ENCODE measurements around the gene ACTA2.
A peak's percentile ranks its signal among the peaks of the same experiment; 100 is the strongest.
"Not testable (repeated sequence)": the region's sequence is repeated elsewhere in the genome, so short reads cannot be mapped to it uniquely, and the experiment has no call there.

The ACTA2 gene

DNA sequence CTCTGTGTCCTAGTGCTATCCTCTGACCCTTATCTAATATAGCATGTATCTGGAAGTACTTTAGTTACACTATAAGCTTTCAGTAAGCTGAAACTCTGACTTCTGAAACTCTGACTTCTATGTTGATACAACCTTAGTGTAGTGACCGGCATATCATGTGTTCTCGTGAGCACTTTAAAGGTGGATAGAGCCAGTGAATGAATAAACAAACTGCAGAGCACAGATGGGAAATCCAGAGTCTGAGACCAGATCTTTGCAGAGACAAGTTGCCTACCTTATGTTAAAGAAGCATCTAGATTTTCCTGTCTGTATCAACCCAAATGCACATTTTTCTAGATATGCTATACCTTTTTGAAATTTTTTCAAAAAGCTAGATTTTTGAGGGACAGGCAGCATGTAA is 3.5 kb downstream of the ACTA2 start:
- DNase-seq = no peak

DNA sequence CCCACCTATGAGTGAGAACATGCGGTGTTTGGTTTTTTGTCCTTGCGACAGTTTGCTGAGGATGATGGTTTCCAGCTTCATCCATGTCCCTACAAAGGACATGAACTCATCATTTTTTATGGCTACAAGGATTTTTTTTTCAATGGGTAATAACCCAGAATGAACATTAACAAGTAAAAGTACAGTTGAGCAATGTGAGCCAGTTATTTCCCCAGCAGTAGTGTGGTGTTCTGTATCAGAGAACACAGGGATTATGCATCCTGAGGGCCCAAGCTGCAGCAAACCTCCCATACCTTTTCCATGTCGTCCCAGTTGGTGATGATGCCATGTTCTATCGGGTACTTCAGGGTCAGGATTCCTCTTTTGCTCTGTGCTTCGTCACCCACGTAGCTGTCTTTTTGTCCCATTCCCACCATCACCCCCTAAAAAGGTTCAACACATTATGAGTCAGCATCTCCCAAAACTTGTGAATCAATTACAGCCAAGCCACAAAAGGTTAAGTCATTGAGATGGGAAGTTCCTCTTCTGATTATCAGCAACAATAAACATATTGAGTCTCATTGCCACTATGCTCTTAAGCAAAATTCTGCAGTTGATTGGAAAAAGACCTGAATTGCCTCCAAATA is 5.5 kb downstream of the ACTA2 start:
- DNase-seq = no peak

DNA sequence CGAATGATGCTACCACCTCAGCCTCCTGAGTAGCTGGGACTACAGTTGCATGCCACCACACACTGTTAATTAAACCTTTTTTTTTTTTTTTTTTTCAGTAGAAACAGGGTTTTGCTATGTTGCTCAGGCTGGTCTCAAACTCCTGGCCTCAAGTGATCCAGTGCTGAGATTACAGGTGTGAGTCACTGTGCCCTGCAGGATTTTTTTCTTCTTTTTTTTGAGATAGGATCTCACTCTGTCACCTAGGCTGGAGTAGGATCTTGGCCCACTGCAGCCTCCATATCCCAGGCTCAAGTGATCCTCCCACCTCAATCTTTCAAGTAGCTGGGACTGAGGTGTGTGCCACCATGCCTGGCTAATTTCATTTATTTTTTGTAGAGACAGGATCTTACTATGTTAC is 6.4 kb downstream of the ACTA2 start:
- no peak for DNase-seq

DNA sequence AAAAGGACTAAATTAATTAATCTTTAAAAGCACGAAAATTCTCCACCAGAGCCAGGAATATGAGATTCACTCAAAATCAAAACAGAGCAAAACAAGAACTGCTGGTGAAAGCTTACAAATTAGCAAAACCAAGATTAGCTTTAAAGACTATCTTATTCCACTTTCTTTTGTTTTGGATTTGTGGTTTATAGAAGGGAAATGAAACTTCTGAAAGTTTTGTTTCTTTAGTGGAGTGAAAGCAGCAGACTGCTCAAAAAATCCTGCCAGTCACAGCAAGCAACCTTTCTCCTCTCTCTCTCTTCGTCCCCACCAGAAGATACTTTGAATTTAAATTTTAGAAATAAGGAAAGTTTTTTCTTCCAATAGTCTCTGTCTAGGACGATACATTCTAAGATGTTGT is 7.8 kb downstream of the ACTA2 start:
- DNase-seq = no peak

DNA sequence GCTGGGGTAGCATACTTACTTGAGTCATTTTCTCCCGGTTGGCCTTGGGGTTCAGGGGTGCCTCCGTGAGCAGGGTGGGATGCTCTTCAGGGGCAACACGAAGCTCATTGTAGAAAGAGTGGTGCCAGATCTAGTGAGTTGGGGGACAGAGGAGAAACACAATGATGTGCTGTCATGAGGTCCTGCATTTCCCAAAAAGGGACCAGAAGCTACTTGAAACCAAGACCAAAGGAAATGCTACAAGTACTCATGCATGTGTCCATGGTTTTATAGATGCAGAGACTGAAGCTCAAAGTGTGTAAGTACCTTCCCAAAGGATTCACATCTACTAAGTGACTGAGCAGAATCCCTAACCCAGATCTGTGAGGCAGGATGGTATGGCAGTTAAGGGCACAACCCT is 8.8 kb downstream of the ACTA2 start:
- no peak for DNase-seq

DNA sequence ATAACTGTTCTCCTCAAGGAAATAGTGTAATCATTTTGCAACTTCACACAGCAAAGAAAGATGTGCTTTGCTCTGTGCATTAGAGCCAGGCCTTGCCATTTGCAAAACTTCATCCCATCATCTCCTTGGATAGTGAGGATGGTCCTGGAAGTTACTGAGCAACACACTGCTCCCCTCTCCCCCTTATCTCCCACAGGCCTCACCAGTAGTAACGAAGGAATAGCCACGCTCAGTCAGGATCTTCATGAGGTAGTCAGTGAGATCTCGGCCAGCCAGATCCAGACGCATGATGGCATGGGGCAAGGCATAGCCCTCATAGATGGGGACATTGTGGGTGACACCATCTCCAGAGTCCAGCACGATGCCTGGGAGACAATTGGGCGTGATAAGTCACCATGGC is 11.5 kb downstream of the ACTA2 start:
- no peak for DNase-seq

DNA sequence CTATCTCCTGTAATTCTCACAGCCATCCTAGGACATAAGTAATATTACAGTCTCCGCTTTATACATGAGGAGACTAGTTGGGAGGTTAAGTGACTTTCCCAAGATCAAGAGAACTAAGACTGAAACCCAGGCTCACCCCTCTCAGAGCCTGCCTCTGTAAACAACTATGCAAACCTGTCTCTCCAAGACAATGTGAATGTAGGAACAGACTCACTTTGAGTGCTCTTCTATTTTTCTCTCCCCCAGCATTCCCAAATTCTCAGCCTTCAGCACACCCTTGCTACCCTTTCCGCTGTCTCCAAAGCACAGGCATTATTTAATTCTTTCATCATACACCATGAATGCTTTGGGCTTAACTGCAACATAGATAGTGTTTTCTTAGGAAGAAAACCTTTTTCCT is 13.6 kb downstream of the ACTA2 start:
- no peak for DNase-seq

DNA sequence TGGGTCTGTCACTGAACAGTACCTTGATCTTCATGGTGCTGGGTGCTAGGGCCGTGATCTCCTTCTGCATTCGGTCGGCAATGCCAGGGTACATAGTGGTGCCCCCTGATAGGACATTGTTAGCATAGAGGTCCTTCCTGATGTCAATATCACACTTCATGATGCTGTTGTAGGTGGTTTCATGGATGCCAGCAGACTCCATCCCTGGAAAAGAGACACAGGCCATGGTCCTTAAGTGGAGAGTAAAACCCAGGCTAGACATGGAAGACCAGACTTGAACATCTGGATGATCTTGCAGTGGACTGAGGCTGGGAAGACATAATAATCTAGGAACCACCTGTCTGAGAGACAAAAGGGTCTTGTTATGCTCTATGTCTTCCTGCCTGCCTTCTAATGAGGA is 14.5 kb downstream of the ACTA2 start:
- DNase-seq = no peak

DNA sequence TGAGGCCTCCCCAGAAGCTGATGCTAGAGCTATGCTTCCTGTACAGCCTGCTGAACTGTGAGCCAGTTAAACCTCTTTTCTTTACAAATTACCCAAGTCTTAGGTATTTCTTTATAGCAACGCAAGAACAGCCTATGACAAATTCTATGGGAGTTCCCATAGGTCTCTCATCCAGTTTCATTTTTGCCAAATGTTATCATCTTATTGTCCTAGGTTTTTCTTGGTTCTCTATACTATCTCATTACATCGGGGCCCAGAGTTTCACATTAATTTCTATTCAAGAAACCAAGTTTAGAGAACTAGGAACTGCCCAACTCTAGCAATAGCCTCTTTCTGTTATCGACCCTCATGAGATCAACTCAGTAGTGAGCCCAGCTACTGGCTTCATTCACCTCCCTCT is 15.9 kb downstream of the ACTA2 start:
- DNase-seq = no peak

DNA sequence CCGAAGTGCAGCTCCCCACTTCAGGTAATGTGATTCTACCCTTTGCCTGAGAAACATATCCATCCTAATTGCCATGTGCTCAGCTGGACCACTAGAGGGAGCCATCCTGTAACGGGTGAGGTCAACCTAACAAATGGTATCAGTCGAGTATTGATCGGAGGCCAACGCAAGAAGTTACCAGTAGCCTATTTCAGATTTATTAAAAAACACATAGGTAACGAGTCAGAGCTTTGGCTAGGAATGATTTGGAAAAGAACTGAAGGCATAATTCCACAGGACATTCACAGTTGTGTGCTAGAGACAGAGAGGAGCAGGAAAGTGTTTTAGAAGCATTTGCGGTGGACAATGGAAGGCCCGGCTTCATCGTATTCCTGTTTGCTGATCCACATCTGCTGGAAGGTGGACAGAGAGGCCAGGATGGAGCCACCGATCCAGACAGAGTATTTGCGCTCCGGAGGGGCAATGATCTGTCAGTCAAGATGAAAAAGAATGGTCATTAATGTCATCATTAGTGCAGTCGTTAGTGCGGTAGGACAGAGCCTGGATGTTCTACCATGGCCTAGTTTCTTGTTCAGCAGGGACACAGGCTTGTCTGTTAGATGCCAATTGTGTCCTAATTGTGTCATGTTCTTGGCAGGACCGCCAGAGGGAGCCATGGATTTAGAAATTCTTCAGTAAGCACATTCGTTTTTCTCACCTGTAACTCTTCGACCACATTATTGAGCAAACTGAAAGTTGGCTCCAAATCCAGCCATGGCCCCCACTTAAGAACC is 17.5 kb downstream of the ACTA2 start:
- peak; percentile 30 to 46 (median 42) for DNase-seq

DNA sequence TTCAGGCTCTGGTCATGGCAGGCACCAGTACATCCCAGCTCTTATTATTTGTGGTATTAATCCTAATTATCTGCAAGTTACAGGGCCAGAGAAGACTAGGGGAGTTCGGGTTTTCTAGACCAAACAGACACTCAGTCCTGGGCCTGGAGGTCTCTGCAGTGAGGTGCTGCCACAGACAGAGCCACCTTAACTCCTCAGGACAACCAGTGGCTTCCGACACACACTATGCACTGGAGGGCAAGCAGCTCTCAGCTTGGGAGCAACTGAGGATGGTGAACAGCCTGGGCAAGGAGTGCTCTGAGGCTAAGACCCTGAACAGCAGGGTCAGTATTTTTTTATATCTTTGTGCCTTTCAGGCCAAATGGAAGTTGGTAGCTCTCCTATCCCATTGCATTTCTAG is 19.0 kb downstream of the ACTA2 start:
- DNase-seq = no peak

DNA sequence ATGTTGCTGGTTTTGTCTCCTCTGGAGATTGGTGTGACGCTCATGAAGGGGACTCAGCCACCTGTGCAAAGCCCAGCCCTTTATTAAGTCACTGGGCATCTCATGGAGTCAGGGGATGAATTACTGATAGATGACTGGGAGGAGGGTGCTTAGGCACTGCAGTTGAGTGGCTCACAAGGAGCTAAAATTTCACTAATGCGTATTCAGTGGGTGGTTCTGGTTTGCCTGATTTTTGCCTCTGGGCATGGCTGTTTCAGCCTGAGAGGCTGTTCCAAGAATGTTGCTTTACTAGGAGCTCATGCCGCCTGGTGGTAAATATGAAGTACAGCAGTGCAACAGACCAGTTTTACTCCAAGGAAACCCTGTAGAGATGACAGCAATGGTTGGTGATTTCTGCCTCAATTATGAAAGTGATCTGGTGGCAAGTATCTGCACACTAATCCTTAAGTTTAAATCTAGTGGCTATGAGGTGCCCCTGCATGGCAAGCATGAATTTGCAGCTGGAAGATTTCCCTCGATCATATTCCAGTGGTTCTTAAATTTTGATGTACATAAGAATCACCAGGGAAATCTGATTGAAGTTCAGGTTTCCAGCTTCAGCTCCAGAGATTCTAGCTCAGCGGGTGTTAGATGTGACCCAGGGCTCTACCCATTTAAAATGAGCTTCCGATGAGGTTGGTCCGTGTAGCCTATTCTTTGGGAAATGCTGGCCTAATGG is 19.9 kb downstream of the ACTA2 start:
- peak in 2 of 4 experiments; percentile 3 to 7 for DNase-seq

DNA sequence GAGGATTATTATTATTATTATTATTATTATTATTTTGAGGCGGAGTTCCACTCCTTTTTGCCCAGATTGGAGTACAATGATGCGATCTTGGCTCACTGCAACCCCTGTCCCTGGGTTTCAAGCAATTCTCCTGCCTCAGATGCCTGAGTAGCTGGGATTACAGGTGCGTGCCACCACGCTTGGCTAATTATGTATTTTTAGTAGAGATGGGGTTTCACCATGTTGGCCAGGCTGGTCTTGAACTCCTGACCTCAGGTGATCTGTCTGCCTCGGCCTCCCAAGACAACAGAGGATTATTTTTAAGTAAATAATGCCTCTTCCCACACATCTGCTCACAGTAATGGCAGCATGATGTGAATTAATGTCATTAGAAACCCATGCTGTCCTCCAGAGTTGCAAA is 20.5 kb downstream of the ACTA2 start:
- DNase-seq = not testable (repeated sequence)

DNA sequence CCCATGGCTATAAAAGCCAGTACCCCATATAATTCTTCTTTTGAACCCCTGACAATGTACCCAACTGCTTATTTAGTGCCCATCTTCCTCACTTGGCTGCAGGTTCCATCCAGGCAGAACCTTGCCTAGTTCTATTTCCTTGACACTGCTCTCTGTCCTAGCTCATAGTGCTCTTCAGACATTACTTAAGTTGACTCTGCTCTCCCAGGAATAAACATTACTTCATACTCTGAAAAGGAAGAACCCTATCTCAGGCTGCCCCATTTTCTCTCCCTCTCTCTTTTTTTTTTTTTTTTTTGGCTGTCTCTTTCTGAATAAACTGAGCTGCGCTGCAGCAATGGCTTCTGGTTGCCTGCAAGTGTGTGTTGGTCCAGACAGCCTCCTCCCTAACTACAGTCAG is 21.0 kb downstream of the ACTA2 start:
- DNase-seq = no peak

DNA sequence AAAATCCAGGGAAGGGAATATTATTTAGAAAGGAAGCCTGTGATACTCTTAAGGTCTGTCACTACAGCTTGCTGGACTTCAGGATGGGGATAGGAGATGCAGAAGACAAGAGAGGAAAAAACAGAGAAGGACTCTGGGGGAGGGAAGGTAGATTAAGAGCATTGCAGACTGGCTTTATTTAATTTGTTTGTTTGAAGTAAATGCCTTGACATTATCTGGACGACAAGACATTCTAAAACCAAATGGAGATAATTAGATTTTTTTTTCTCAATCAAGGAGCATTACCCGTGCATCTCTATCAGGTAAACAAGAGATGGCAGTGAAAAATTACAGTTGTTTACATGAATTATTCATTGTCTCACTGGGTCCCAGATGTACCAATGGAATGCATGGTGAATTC is 24.3 kb downstream of the ACTA2 start:
- no peak for DNase-seq

DNA sequence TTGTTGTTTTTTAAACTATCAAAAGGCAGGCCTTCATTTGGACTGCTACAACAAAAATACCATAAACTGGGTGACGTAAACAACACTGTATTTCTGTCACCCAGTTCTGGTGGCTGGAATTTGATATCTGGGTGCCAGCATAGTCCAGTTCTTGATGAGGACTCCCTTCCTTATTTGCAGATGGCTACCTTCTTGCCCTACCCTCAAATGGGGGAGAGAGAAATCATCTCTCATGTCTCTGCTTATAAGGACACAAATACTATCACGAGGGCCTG is 25.2 kb downstream of the ACTA2 start:
- DNase-seq = no peak

DNA sequence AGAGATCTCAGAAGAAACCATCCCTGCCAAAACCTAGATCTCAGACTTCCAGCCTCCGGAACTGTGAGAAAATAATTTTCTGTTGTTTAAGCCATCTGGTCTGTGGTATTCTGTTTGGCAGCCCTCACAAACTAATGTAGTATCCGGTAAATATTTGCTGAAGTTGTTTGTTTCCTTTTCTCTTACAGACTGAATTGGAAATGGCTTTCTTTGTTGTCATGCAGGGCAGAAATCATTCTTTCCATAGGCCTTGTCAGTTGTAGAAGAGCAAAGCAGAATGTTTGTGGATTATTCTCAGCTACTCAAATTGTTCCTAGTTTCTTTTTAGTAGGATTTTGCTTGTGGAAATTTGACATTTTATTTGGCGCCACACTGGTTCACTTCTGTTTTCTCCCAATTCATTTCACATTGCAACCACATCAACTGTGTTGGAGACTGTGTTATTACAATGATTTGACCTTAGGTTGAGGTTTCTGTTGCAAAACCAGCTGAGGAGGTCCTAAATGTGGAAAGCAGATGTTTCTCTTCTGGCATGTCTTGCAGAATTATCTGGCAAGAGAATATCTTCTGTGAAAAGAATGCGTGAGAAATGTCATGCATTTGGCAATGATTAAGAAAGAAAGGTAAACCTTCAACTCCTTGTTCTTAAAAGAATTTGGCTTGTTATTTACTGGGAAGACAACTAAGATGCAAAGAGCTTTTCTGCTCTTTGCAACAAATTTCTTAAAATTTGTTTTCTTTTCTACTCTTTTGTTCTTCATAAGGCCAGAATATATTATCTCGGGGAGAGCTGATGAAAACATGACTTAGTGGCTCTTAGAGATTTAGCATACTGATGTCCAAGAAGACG is 25.8 kb downstream of the ACTA2 start:
- DNase-seq = no peak

DNA sequence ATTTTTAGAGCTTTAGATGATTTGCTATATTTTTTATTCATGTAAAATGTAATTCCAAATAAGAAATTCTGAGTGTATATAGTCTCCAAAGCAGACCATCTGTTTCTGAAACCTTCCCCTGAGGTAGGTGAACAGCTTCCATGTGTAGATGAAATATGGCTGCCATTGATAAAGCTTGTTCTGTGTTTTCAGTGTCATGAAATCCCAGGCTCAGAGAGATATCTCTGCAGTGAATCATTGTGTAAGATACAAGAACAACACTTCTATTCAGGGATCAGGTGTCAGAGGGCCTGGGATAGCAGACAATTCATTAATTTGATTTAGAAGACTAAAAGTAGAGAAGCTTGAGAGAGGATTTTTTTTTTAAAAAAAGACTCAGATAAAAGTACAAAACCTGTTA is 29.1 kb downstream of the ACTA2 start:
- no peak for DNase-seq

DNA sequence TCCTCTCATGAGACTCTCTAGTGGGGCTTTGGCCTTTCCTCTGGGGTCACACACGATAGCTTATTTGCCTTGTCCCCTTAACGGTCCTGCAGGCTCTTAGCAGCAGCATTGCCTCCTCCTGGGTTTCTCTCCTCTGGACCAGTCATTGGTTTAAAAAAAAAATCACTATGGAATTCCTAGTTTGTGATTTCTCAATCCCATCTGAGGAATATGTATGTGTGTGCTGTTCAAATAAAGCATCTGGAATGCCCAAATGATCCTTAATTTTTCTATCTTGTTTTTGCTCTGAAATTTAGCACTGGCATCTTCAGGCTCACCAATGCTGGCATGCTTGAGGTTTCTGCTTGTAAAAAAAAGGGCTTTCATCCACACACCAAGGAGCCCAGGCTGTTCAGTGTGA is 30.5 kb downstream of the ACTA2 start:
- no peak for DNase-seq

DNA sequence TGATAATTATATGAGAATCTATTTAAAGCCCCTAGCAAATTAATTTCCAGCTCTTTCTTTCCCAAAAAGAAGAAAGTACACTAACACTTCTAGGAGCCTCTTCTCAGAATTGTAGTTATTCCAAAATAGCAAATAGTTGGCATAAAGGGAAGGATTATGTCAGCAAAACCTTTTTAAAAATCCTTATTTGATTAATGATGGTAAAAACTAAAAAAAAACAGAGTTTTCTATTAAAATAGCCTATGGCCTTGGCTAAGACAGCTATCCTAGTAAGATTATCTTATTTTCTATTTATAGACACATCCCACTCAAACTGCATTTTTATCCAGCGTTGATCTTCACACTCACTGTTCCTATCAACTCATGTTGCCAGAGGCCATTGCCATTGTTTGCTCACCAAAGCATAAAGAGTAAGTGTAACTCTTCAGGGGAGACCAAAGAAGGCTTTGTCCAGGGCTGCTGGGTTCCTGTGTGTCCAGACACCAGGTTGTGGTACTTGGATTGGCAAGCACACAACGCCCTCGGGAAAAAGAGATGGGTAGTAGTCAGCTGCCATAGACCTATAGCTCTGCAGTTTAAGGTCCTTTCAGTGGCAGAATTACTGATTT is 31.5 kb downstream of the ACTA2 start:
- no peak for DNase-seq

DNA sequence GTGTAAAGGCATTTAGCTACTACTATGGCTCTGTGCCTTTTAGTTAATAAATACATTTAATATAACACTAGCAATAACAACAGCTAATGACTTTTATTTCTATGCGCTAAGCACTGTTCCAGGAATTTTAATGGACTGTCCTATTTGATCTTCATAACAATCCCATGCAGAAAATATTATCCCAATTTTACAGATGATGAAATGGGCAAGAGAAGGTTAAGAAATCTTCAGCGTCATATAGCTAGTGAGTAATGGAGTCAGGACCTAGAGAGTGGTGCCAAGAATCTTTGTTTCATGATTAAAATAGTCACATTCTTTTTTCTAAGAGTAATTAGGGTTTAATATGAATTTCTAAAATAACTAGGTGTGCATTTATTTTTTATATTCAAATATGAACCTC is 32.4 kb downstream of the ACTA2 start:
- no peak for DNase-seq

DNA sequence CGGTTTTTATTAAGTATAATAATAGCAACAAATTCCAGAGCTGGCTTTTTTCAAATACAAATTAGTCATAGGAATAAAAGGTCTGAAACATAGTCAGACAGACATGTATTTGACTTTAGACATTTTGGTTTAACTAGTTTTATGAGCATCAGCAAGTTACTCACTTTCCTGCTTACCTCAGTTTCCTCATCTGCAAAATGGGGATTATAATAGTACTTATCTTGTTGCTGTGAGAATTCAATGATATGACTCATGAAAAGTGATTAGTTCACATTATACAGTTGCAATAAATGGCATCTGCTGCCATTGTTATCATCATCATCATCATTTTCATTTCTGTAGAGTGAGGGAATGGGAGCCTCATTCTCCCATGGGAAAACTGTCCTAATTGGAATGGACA is 33.5 kb downstream of the ACTA2 start:
- no peak for DNase-seq

Measured in activated CD4-positive, CD25-positive, alpha-beta regulatory T cell (primary cell).